CD4-positive, alpha-beta memory T cell (primary cell): Measurements from ENCODE around the gene CDH18. TPM values are rescaled to one million over a fixed set of nuclear protein-coding genes. Genes with fewer than 3 reads are reported as not detected.

ENCODE experiments used
- CTCF ChIA-PET: fragments of 350-600 bp; sonication (Branson Sonifier 250); formaldehyde crosslinking; loops from one replicate; lab custom pipeline; 2021; ENCODE audit warnings: inconsistent platforms; ENCODE audit not compliant: partially characterized antibody; lab: Charles Lee
- POLR2A ChIA-PET: fragments of 350-600 bp; sonication (Branson Sonifier 250); formaldehyde crosslinking; loops from one replicate; lab custom pipeline; 2021; ENCODE audit not compliant: partially characterized antibody; lab: Charles Lee
- DNase-seq, 5 donors: peaks; one replicate each; pipeline versions ENCODE4 v3.0.0 to v3.0.0-alpha.2; 2020 to 2022; ENCODE audit warnings: mixed read lengths in 1 of 5
- H3K27ac ChIP-seq: one replicate; pipeline ENCODE4 v1.7.0; 2013; ENCODE audit warnings: low read depth, low read length
- H3K27me3 ChIP-seq: 2 replicates; pipeline ENCODE4 v1.7.0; 2013; ENCODE audit warnings: mild to moderate bottlenecking, low read length, moderate library complexity; ENCODE audit not compliant: insufficient read depth
- H3K36me3 ChIP-seq: 2 replicates; pipeline ENCODE4 v1.7.0; 2013; ENCODE audit warnings: mild to moderate bottlenecking, low read length, moderate library complexity; ENCODE audit not compliant: insufficient read depth
- H3K4me1 ChIP-seq: 2 replicates; pipeline ENCODE4 v1.7.0; 2013; ENCODE audit warnings: mild to moderate bottlenecking, low read length, moderate library complexity; ENCODE audit not compliant: insufficient read depth
- H3K4me3 ChIP-seq, 2 donors: one replicate each; pipeline ENCODE4 v1.7.0; 2013; ENCODE audit warnings: low read length in 2 of 2, mild to moderate bottlenecking in 1 of 2
- H3K9me3 ChIP-seq, 2 donors: one replicate each; pipeline ENCODE4 v1.7.0; 2013; ENCODE audit warnings: low read length in 2 of 2, control low read depth in 1 of 2; ENCODE audit not compliant: control insufficient read depth in 1 of 2
- H3K27ac Mint-ChIP-seq, 7 donors: one replicate each; pipeline ENCODE4 v1.8.0; 2020 to 2021; ENCODE audit warnings: mixed read lengths in 7 of 7, mild to moderate bottlenecking in 6 of 7, inconsistent platforms in 3 of 7, moderate library complexity in 3 of 7
- H3K27me3 Mint-ChIP-seq, 2 donors: one replicate each; pipeline ENCODE4 v1.8.0; 2020 to 2021; ENCODE audit warnings: mixed read lengths in 2 of 2
- H3K36me3 Mint-ChIP-seq, 2 donors: one replicate each; pipeline ENCODE4 v1.8.0; 2020 to 2021; ENCODE audit warnings: mixed read lengths in 2 of 2, inconsistent platforms in 1 of 2, mild to moderate bottlenecking in 1 of 2
- H3K4me1 Mint-ChIP-seq, 4 donors: one replicate each; pipeline ENCODE4 v1.8.0; 2020 to 2021; ENCODE audit warnings: mixed read lengths in 4 of 4, mild to moderate bottlenecking in 1 of 4
- H3K4me3 Mint-ChIP-seq, 8 donors: one replicate each; pipeline ENCODE4 v1.8.0; 2020 to 2021; ENCODE audit warnings: mixed read lengths in 8 of 8, mild to moderate bottlenecking in 7 of 8, moderate library complexity in 6 of 8, inconsistent platforms in 3 of 8
- H3K9me3 Mint-ChIP-seq, 8 donors: one replicate each; pipeline ENCODE4 v1.8.0; 2020 to 2021; ENCODE audit warnings: mixed read lengths in 8 of 8, mild to moderate bottlenecking in 5 of 8, inconsistent platforms in 3 of 8, moderate library complexity in 1 of 8
- intact Hi-C: fragments of 100-400 bp; cut with micrococcal nuclease; formaldehyde crosslinking; loops from one replicate; pipeline ENCODE4 v1.15.1; 2023
- polyA plus RNA-seq, 2 donors: library from polyadenylated mRNA; unstranded; fragments of 300-500 nt; fragmentation: Illumina TruSeq; gene quantifications; one replicate each; pipeline ENCODE4 v1.2.3, GENCODE V29; 2021
- total RNA-seq, 2 experiments: library from RNA; stranded (reverse); gene quantifications; one replicate each; pipeline ENCODE4 v1.2.3, GENCODE V29; 2021

Gene CDH18
- total and polyA plus RNA-seq, 4 experiments from 2014 or later: not detected

GRCh38 chr5:19496056-19496455 is 491.9 kb downstream of the CDH18 start:
- H3K9me3 Mint-ChIP-seq: peaks cover 0 to 18% (median 6%) of the 10 kb centered on the region in 8 donors
- no peak overlapping the region for H3K27ac Mint-ChIP-seq
- ChIA-PET CTCF (no interaction called here), POLR2A (no interaction called here)
- H3K27me3 Mint-ChIP-seq: no peaks in the 10 kb centered on the region
- no peaks in the 10 kb centered on the region for H3K36me3 Mint-ChIP-seq
- no peaks in the 10 kb centered on the region for H3K27me3 ChIP-seq
- H3K9me3 ChIP-seq: no peaks in the 10 kb centered on the region
- no peaks in the 10 kb centered on the region for H3K4me1 ChIP-seq
- no peak for DNase-seq
- intact Hi-C loops: no loop called here
- H3K27ac ChIP-seq: no peak overlapping the region
- no peak overlapping the region for H3K4me3 Mint-ChIP-seq
- H3K4me3 ChIP-seq: no peak overlapping the region
- no peaks in the 10 kb centered on the region for H3K4me1 Mint-ChIP-seq
- H3K36me3 ChIP-seq: no peaks in the 10 kb centered on the region

GRCh38 chr5:19492861-19493260 is 495.1 kb downstream of the CDH18 start:
- Histone ChIP-seq H3K27me3 (no peaks in the 10 kb centered on the region), H3K36me3 (no peaks in the 10 kb centered on the region), H3K27ac (no peak overlapping the region), H3K9me3 (no peaks in the 10 kb centered on the region), H3K4me1 (no peaks in the 10 kb centered on the region), H3K4me3 (no peak overlapping the region)
- H3K27me3 Mint-ChIP-seq: no peaks in the 10 kb centered on the region
- DNase-seq: no peak
- intact Hi-C loops: no loop called here
- H3K9me3 Mint-ChIP-seq: peaks cover 0 to 18% (median 6%) of the 10 kb centered on the region in 8 donors
- ChIA-PET CTCF (no interaction called here), POLR2A (no interaction called here)
- H3K4me1 Mint-ChIP-seq: no peaks in the 10 kb centered on the region
- H3K36me3 Mint-ChIP-seq: no peaks in the 10 kb centered on the region
- H3K4me3 Mint-ChIP-seq: no peak overlapping the region
- H3K27ac Mint-ChIP-seq: no peak overlapping the region

DNA sequence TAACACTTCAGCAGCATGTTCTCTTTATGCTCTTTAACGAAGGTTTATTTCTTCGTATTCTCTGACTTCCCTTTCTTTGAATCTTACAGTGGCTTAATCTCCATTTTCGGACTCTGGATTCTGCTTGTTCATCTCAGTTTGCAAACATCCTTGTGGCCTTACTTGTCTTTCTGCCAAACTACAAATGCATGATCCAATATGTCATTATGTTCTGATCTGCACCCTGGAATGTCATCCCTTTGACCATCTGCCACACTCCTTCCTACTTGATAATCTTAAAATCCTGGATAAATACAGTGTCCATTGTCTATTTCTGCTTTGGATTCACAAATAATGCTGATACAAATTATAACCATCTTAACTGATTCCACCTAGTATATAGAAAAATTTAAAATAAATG is 499.2 kb downstream of the CDH18 start:
- peaks cover 0 to 15% (median 4%) of the 10 kb centered on the region in 8 donors for H3K9me3 Mint-ChIP-seq
- POLR2A ChIA-PET: no interaction called here
- DNase-seq: no peak
- Histone ChIP-seq H3K36me3 (no peaks in the 10 kb centered on the region), H3K4me3 (no peak overlapping the region), H3K27me3 (no peaks in the 10 kb centered on the region), H3K9me3 (no peaks in the 10 kb centered on the region), H3K4me1 (no peaks in the 10 kb centered on the region), H3K27ac (no peak overlapping the region)
- H3K27me3 Mint-ChIP-seq: no peaks in the 10 kb centered on the region
- intact Hi-C loops: loop anchor here (1.0 kb wide), 1 partner anchor 9 kb away; no protein-coding TSS in a partner anchor
- H3K27ac Mint-ChIP-seq: no peak overlapping the region
- H3K36me3 Mint-ChIP-seq: no peaks in the 10 kb centered on the region
- no peak overlapping the region for H3K4me3 Mint-ChIP-seq
- CTCF ChIA-PET: no interaction called here
- H3K4me1 Mint-ChIP-seq: no peaks in the 10 kb centered on the region

DNA sequence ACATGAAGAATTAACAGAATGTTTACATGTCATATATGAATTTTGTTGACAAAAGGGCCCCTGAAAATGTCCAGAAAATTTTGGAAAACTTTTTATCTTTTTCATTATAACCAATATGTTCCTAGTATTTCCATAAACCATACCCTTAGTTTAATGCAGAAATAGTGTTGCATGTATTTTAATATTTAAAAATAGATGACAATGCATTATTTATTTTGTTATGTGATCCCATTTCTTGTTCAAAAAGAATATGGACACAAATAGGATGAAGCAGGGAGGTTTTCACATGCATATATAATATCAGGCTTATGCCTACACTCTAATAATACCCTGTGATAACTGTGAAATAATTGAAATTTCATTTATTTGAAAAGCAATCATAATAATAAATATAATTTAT is 500.5 kb downstream of the CDH18 start:
- H3K4me3 Mint-ChIP-seq: no peak overlapping the region
- H3K27me3 Mint-ChIP-seq: no peaks in the 10 kb centered on the region
- Histone ChIP-seq H3K36me3 (no peaks in the 10 kb centered on the region), H3K9me3 (peaks cover 0 to 4% of the 10 kb centered on the region in 2 donors), H3K4me1 (no peaks in the 10 kb centered on the region), H3K4me3 (no peak overlapping the region), H3K27me3 (no peaks in the 10 kb centered on the region), H3K27ac (no peak overlapping the region)
- no peak for DNase-seq
- H3K9me3 Mint-ChIP-seq: peaks cover 0 to 16% (median 4%) of the 10 kb centered on the region in 8 donors
- H3K36me3 Mint-ChIP-seq: no peaks in the 10 kb centered on the region
- no peak overlapping the region for H3K27ac Mint-ChIP-seq
- CTCF ChIA-PET: interaction anchor here (0.7 kb wide), 1 partner anchor 1158 kb away, joined by 3 read pairs; no protein-coding TSS in a partner anchor
- intact Hi-C loops: no loop called here
- no peaks in the 10 kb centered on the region for H3K4me1 Mint-ChIP-seq
- POLR2A ChIA-PET: no interaction called here

- Mint-ChIP-seq H3K9me3 (peaks cover 4 to 21% (median 11%) of the 10 kb centered on the region in 8 donors), H3K4me3 (no peak overlapping the region), H3K36me3 (no peaks in the 10 kb centered on the region), H3K27ac (no peak overlapping the region), H3K4me1 (peaks cover 0 to 2% (median 0%) of the 10 kb centered on the region in 4 donors), H3K27me3 (no peaks in the 10 kb centered on the region)
- no peak for DNase-seq
- Histone ChIP-seq H3K4me1 (no peaks in the 10 kb centered on the region), H3K9me3 (peaks cover 0 to 4% of the 10 kb centered on the region in 2 donors), H3K36me3 (no peaks in the 10 kb centered on the region), H3K4me3 (no peak overlapping the region), H3K27me3 (no peaks in the 10 kb centered on the region), H3K27ac (no peak overlapping the region)
- ChIA-PET CTCF (interaction anchor here (1.1 kb wide), 1 partner anchor 10 kb away, joined by 3 read pairs; no protein-coding TSS in a partner anchor), POLR2A (no interaction called here)
- intact Hi-C loops: no loop called here
Measured at GRCh38 chr5:19479562-19479961, 508.4 kb downstream of the CDH18 start.

- Histone ChIP-seq H3K36me3 (no peaks in the 10 kb centered on the region), H3K4me3 (no peak overlapping the region), H3K9me3 (no peaks in the 10 kb centered on the region), H3K4me1 (no peaks in the 10 kb centered on the region), H3K27me3 (no peaks in the 10 kb centered on the region), H3K27ac (no peak overlapping the region)
- no peak overlapping the region for H3K27ac Mint-ChIP-seq
- intact Hi-C loops: no loop called here
- H3K9me3 Mint-ChIP-seq: peaks cover 0 to 18% (median 5%) of the 10 kb centered on the region in 8 donors
- no peaks in the 10 kb centered on the region for H3K4me1 Mint-ChIP-seq
- H3K36me3 Mint-ChIP-seq: no peaks in the 10 kb centered on the region
- no peak for DNase-seq
- POLR2A ChIA-PET: no interaction called here
- CTCF ChIA-PET: no interaction called here
- no peak overlapping the region for H3K4me3 Mint-ChIP-seq
- H3K27me3 Mint-ChIP-seq: no peaks in the 10 kb centered on the region
Measured at GRCh38 chr5:19462019-19462418, 526.0 kb downstream of the CDH18 start.

- POLR2A ChIA-PET: no interaction called here
- no peak overlapping the region for H3K4me3 Mint-ChIP-seq
Measured at GRCh38 chr5:19424506-19424905, 563.5 kb downstream of the CDH18 start.

More at GRCh38 chr5:19424506-19424905, 563.5 kb downstream of the CDH18 start:
- Histone ChIP-seq H3K27ac (no peak overlapping the region), H3K36me3 (no peaks in the 10 kb centered on the region), H3K4me3 (no peak overlapping the region), H3K9me3 (no peaks in the 10 kb centered on the region), H3K4me1 (no peaks in the 10 kb centered on the region), H3K27me3 (no peaks in the 10 kb centered on the region)
- no peak for DNase-seq
- Mint-ChIP-seq H3K9me3 (peaks cover 0 to 23% (median 5%) of the 10 kb centered on the region in 8 donors), H3K36me3 (no peaks in the 10 kb centered on the region), H3K4me1 (no peaks in the 10 kb centered on the region), H3K27ac (no peak overlapping the region), H3K27me3 (no peaks in the 10 kb centered on the region)
- intact Hi-C loops: no loop called here
- CTCF ChIA-PET: no interaction called here
